DMS79 (cell line): Measurements from ENCODE around the gene LRIT3.
A peak's percentile ranks its signal among the peaks of the same experiment; 100 is the strongest.

Experiments
- DNase-seq: peaks from one replicate; lab custom pipeline; 2025; lab: John Stamatoyannopoulos, UW

The LRIT3 gene

GRCh38 chr4:109847896-109848442, at the start of gene LRIT3:
Gene LRIT3, plus strand, starts transcription at chr4:109848107. Its CDS starts 95 bp downstream, at chr4:109848202.
- no peak for DNase-seq

GRCh38 chr4:109798866-109799265, 49.0 kb upstream of the LRIT3 start:
- DNase-seq = no peak

GRCh38 chr4:109801099-109801789, 46.7 kb upstream of the LRIT3 start:
- no peak for DNase-seq

- DNase-seq = no peak
These were observed 46.0 kb upstream of the LRIT3 start, which contains the start of gene CFI for GRCh38 chr4:109801895-109802319. Gene CFI, minus strand, starts transcription at chr4:109801999. Its CDS starts 28 bp downstream, at chr4:109801971.

GRCh38 chr4:109803924-109804571, 43.9 kb upstream of the LRIT3 start:
- no peak for DNase-seq

GRCh38 chr4:109809655-109810054, 38.3 kb upstream of the LRIT3 start:
- no peak for DNase-seq

- DNase-seq = no peak
These were observed 37.1 kb upstream of the LRIT3 start for GRCh38 chr4:109810552-109811387.

- DNase-seq = no peak
These were observed 36.2 kb upstream of the LRIT3 start for GRCh38 chr4:109811707-109812106.

- DNase-seq = peak; percentile 80
These were observed 32.5 kb upstream of the LRIT3 start, which contains the start of gene GAR1 for GRCh38 chr4:109815151-109816081. Gene GAR1, plus strand, starts transcription at chr4:109815762. Its CDS starts 403 bp downstream, at chr4:109816165.

- DNase-seq = no peak
These were observed 31.8 kb upstream of the LRIT3 start for GRCh38 chr4:109816082-109816442.

- no peak for DNase-seq
These were observed 31.0 kb upstream of the LRIT3 start for GRCh38 chr4:109816894-109817293.

- DNase-seq = no peak
These were observed 29.6 kb upstream of the LRIT3 start for GRCh38 chr4:109818268-109818667.

- DNase-seq = no peak
These were observed 27.3 kb upstream of the LRIT3 start for GRCh38 chr4:109820563-109820962.

- no peak for DNase-seq
These were observed 26.7 kb upstream of the LRIT3 start for GRCh38 chr4:109821185-109821584.

- DNase-seq = no peak
These were observed 21.2 kb upstream of the LRIT3 start for GRCh38 chr4:109826719-109827118.

GRCh38 chr4:109827672-109828071, 20.2 kb upstream of the LRIT3 start, which contains the start of gene RRH:
Gene RRH, plus strand, starts transcription at chr4:109827972. Its CDS starts 56 bp downstream, at chr4:109828028.
- DNase-seq = no peak

- no peak for DNase-seq
These were observed 14.2 kb upstream of the LRIT3 start for GRCh38 chr4:109833756-109834155.

- DNase-seq = no peak
These were observed 10.9 kb upstream of the LRIT3 start for GRCh38 chr4:109836985-109837384.

- DNase-seq = no peak
These were observed 1.4 kb upstream of the LRIT3 start for GRCh38 chr4:109846395-109847098.

- DNase-seq = no peak
These were observed 594 bp downstream of the LRIT3 start for GRCh38 chr4:109848501-109848900.
